Measurements from ENCODE around the gene MAGT1.
"Not testable (repeated sequence)": the region's sequence is repeated elsewhere in the genome, so short reads cannot be mapped to it uniquely, and the experiment has no call there.

The MAGT1 gene

DNA sequence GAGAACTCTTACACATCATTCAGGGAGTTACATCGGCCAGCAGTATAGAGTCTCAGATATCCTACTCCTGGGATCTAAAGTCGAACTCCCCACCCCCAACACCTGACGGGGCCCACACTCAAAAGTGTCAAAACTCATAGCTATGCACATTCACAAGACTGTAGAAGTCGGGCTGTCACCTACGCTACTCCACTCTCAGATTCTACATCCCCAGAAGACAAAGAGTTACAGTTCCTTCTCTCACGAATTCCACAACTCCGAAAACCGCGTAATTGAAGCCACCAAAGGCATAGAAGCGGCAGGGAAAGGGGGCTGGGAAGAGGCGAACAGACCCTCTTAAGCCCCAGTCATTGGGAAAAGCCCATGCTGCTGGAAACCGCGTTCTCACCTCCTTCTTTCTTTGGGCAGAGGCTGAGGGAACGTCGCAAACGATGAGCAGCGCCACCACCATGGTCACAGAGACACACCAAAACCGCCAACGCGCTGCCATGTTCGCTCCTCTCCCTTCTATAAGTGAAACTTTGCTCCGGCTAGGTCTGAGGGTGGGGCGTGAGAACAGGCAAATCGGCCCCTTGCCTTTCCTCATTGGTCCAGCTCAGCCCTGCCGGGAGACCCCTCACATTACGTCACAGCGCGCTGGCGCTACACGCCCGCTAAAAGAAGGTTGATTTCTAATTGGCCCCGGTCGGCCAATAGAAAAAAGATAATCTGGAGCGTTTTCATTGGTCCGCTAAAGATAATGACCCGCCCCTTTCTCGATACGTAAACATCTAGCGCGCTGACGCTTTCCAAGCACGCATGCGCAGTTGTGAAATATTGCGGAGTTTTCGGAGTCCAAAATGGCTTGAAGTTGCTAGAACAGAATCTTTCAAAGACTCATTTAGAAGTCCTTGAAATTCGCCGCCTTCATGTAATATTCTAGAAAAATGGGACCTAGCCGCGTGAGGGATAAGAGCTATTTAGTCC is at the start of gene MAGT1:
MAGT1 (minus strand) TSS at position 515 of the 966 bp plus-strand sequence; CDS start at position 490, 25 bp downstream.
- in situ Hi-C loops (cut with MboI; ENCODE audit: low sequenced_read_pairs) = no loop called here
- H3K36me3 ChIP-seq (replicated peaks) = no peaks in the 10 kb centered on the region
- peaks cover 6% of the 10 kb centered on the region for H3K4me1 ChIP-seq
- peak within 1 kb of the TSS; percentile 78 for H3K4me3 ChIP-seq
- no peaks in the 10 kb centered on the region for H3K27me3 ChIP-seq (ENCODE audit: low read depth)
- peak; percentile 98 to 99 for DNase-seq (ENCODE audit: low spot score in 2 of 2)
- H3K9me3 ChIP-seq = no peaks in the 10 kb centered on the region

DNA sequence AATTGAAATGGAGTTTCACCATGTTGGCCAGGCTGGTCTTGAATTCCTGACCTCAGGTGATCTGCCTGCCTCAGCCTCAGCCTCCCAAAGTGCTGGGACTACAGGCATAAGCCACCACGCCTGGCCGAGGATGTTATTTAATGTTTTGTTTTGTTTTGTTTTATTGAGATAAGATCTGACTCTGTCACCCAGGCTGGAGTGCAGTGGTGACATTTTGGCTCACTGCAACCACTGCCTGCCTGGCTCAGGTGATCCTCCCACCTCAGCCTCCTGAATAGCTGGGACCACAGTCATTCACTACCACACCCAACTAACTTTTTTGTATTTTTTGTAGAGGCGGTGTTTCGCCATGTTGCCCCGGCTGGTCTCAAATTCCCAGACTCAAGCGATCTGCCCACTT is 49.8 kb upstream of the MAGT1 start:
- H3K36me3 ChIP-seq (replicated peaks); in situ Hi-C loops (cut with MboI; ENCODE audit: low sequenced_read_pairs); H3K9me3 ChIP-seq; DNase-seq (ENCODE audit: low spot score in 2 of 2); H3K4me3 ChIP-seq; H3K27me3 ChIP-seq (ENCODE audit: low read depth); H3K4me1 ChIP-seq: not testable (repeated sequence)

- Histone ChIP-seq H3K9me3 (no peaks in the 10 kb centered on the region), H3K36me3 (replicated peaks) (no peaks in the 10 kb centered on the region), H3K4me3 (no peak overlapping the region), H3K27me3 (ENCODE audit: low read depth) (no peaks in the 10 kb centered on the region), H3K4me1 (no peaks in the 10 kb centered on the region)
- in situ Hi-C loops (cut with MboI; ENCODE audit: low sequenced_read_pairs) = no loop called here
- no peak for DNase-seq (ENCODE audit: low spot score in 2 of 2)
Measured at GRCh38 chrX:77938083-77938680, 42.9 kb upstream of the MAGT1 start.

GRCh38 chrX:77937291-77937690 is 42.1 kb upstream of the MAGT1 start:
- in situ Hi-C loops (cut with MboI; ENCODE audit: low sequenced_read_pairs) = no loop called here

GRCh38 chrX:77936299-77936698 is 41.1 kb upstream of the MAGT1 start:
- Histone ChIP-seq H3K9me3 (no peaks in the 10 kb centered on the region), H3K4me3 (no peak overlapping the region), H3K36me3 (replicated peaks) (no peaks in the 10 kb centered on the region), H3K4me1 (no peaks in the 10 kb centered on the region), H3K27me3 (ENCODE audit: low read depth) (no peaks in the 10 kb centered on the region)
- in situ Hi-C loops (cut with MboI; ENCODE audit: low sequenced_read_pairs) = no loop called here
- DNase-seq (ENCODE audit: low spot score in 2 of 2) = no peak

More at GRCh38 chrX:77937291-77937690, 42.1 kb upstream of the MAGT1 start:
- no peaks in the 10 kb centered on the region for H3K27me3 ChIP-seq (ENCODE audit: low read depth)
- no peaks in the 10 kb centered on the region for H3K4me1 ChIP-seq
- H3K4me3 ChIP-seq = no peak overlapping the region
- H3K9me3 ChIP-seq = no peaks in the 10 kb centered on the region
- DNase-seq (ENCODE audit: low spot score in 2 of 2) = no peak
- no peaks in the 10 kb centered on the region for H3K36me3 ChIP-seq (replicated peaks)

DNA sequence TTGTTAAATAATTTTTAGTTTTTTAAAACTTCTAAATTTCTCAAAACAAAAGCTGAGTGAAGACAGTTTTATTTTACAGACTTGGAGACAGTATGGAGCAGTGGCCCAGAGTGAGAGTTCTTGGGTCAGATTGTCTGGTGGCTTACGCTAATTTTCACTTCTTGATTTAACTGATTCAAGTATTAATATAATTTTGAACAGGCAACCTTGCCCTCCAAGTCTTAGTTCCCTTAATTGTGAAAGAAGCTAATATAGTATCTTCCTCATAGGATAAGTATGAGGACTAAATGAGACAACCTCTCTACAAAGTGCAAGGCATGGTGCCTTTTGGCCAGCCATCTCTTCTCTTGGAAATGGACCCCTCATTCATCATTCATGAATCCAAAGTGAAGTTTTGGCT is 40.7 kb upstream of the MAGT1 start:
- no peaks in the 10 kb centered on the region for H3K4me1 ChIP-seq
- no peaks in the 10 kb centered on the region for H3K36me3 ChIP-seq (replicated peaks)
- H3K9me3 ChIP-seq = no peaks in the 10 kb centered on the region
- H3K4me3 ChIP-seq = no peak overlapping the region
- in situ Hi-C loops (cut with MboI; ENCODE audit: low sequenced_read_pairs) = no loop called here
- DNase-seq (ENCODE audit: low spot score in 2 of 2) = no peak
- no peaks in the 10 kb centered on the region for H3K27me3 ChIP-seq (ENCODE audit: low read depth)

GRCh38 chrX:77930581-77930980 is 35.3 kb upstream of the MAGT1 start:
- H3K27me3 ChIP-seq (ENCODE audit: low read depth) = no peaks in the 10 kb centered on the region
- H3K4me3 ChIP-seq = no peak overlapping the region
- H3K9me3 ChIP-seq = no peaks in the 10 kb centered on the region
- no peaks in the 10 kb centered on the region for H3K36me3 ChIP-seq (replicated peaks)
- in situ Hi-C loops (cut with MboI; ENCODE audit: low sequenced_read_pairs) = no loop called here
- no peaks in the 10 kb centered on the region for H3K4me1 ChIP-seq
- no peak for DNase-seq (ENCODE audit: low spot score in 2 of 2)

DNA sequence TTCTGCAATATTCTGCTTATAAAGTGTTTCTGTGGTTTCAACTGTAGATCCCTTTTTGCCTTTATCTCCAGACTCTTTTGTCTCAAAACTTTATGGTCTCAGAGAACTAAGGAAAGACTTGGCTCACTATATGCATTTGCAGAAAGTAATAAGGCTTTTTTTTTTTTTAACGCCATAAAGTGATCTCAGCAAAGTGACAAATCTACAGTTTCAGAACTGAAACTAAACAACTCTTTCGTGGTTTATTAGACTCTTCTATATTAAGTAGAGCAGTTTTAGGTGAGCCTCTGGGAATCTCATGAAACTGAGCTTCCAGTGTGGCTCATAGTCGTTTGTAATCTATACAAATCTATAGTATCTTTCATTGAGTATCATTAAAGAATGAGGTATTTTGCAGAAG is 30.5 kb upstream of the MAGT1 start:
- no peak overlapping the region for H3K4me3 ChIP-seq
- no peaks in the 10 kb centered on the region for H3K36me3 ChIP-seq (replicated peaks)
- no peak for DNase-seq (ENCODE audit: low spot score in 2 of 2)
- H3K9me3 ChIP-seq = no peaks in the 10 kb centered on the region
- H3K27me3 ChIP-seq (ENCODE audit: low read depth) = no peaks in the 10 kb centered on the region
- no peaks in the 10 kb centered on the region for H3K4me1 ChIP-seq
- in situ Hi-C loops (cut with MboI; ENCODE audit: low sequenced_read_pairs) = no loop called here

DNA sequence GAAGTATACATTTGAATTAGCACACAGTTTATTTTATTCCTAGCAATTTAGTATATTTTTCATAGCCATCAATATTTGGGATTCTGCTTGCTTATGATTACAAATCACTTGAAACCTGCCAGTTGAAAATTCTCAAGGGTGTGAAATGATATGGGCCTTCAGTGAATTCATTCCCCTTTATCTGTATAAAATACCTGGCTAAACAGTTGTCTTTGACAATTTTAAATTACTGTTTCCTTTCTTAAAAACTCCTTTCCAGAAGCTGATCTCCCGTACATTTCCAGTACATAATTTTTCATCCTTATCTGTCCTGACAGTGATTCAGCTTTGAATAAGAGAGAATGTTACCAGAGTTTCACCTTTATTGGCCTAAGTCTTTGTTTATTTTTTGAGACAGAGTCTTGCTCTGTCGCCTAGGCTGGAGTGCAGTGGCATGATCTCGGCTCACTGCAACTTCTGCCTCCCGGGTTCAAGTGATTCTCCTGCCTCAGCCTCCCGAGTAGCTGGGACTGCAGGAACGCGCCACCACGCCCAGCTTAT is 29.2 kb upstream of the MAGT1 start:
- no peak for DNase-seq (ENCODE audit: low spot score in 2 of 2)
- Histone ChIP-seq H3K36me3 (replicated peaks) (no peaks in the 10 kb centered on the region), H3K4me3 (no peak overlapping the region), H3K9me3 (no peaks in the 10 kb centered on the region), H3K27me3 (ENCODE audit: low read depth) (no peaks in the 10 kb centered on the region), H3K4me1 (no peaks in the 10 kb centered on the region)
- in situ Hi-C loops (cut with MboI; ENCODE audit: low sequenced_read_pairs) = no loop called here

DNA sequence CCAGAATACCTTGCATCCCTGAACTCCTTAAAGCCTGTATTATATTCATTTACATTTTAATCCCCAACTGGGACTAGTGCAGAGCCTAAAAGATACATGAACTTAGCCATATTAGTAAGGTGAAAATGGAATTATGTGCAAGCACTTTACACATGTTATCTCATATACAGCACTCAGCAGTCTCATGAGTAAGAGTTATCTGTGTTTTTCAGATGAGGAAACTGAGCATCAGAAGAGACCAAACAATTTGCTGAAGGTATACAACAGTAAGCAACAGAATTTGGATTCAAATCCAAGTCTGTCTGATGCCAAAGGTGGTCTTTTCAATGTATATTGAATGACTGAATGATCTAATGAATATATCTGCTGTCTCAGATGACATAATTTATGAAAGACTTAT is 27.6 kb upstream of the MAGT1 start:
- Histone ChIP-seq H3K4me1 (no peaks in the 10 kb centered on the region), H3K36me3 (replicated peaks) (no peaks in the 10 kb centered on the region), H3K9me3 (no peaks in the 10 kb centered on the region), H3K27me3 (ENCODE audit: low read depth) (no peaks in the 10 kb centered on the region), H3K4me3 (no peak overlapping the region)
- in situ Hi-C loops (cut with MboI; ENCODE audit: low sequenced_read_pairs) = no loop called here
- no peak for DNase-seq (ENCODE audit: low spot score in 2 of 2)

DNA sequence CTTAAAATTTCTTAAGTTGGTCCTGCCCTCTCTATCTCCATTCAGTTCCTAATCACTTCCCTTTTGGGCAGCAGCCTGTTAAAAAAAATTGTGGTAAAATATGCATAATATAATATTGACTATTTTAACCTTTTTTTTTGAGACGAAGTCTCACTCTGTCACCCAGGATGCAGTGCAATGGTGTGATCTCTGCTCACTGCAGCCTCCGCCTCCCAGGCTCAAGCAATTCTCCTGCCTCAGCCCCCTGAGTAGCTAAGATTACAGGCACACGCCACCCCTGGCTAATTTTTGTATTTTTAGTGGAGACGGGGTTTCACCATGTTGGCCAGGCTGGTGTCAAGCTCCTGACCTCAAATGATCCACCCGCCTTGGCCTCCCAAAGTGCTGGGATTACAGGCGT is 24.1 kb upstream of the MAGT1 start:
- not testable (repeated sequence) for H3K27me3 ChIP-seq (ENCODE audit: low read depth); H3K4me3 ChIP-seq; H3K9me3 ChIP-seq; DNase-seq (ENCODE audit: low spot score in 2 of 2); H3K36me3 ChIP-seq (replicated peaks); H3K4me1 ChIP-seq
- in situ Hi-C loops (cut with MboI; ENCODE audit: low sequenced_read_pairs) = loop anchor here (10.0 kb wide), 1 partner anchor 105 kb away; no protein-coding TSS in a partner anchor

- in situ Hi-C loops (cut with MboI; ENCODE audit: low sequenced_read_pairs) = loop anchor here (10.0 kb wide), 1 partner anchor 106 kb away; no protein-coding TSS in a partner anchor
- Histone ChIP-seq H3K9me3 (no peaks in the 10 kb centered on the region), H3K36me3 (replicated peaks) (no peaks in the 10 kb centered on the region), H3K27me3 (ENCODE audit: low read depth) (no peaks in the 10 kb centered on the region), H3K4me3 (no peak overlapping the region), H3K4me1 (no peaks in the 10 kb centered on the region)
- no peak for DNase-seq (ENCODE audit: low spot score in 2 of 2)
Measured at GRCh38 chrX:77918568-77918967, 23.3 kb upstream of the MAGT1 start.

DNA sequence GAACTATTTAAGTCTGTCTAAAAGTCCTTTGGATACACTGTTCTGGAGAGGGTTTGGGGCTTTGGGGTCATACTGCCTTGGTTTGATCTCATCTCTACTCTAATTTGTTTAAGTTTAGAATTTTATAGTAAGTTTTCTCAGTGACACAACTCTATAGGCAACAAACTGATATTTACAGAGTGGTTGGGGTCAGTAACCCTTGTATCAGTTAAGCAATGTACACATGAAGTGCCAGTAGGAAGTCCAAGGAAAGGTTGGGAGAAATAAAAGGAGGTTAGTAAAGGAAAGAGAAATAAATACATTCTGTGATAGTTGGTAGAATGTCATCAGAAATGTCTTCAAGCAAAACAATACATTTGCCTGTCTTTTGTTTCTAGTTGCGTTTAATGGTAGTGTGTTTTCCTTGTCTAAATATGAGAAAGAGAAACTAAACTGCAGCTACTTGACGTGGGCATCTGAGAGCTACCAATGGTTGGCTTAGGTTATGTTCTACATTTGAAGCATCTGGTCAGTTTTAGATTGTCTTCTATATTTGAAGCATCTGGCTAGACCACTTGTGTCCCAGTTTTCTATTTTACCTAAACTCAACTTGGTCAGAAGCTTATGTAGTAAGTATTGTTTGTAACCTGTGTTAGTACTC is 22.2 kb upstream of the MAGT1 start:
- Histone ChIP-seq H3K27me3 (ENCODE audit: low read depth) (no peaks in the 10 kb centered on the region), H3K36me3 (replicated peaks) (no peaks in the 10 kb centered on the region), H3K4me3 (no peak overlapping the region), H3K9me3 (no peaks in the 10 kb centered on the region), H3K4me1 (peaks cover 7% of the 10 kb centered on the region)
- in situ Hi-C loops (cut with MboI; ENCODE audit: low sequenced_read_pairs) = loop anchor here (10.0 kb wide), 1 partner anchor 107 kb away; no protein-coding TSS in a partner anchor
- DNase-seq (ENCODE audit: low spot score in 2 of 2) = no peak
